HepG2 (cell line): ENCODE measurements around the gene CGB5. TPM values are rescaled to one million over a fixed set of nuclear protein-coding genes. Genes with fewer than 3 reads are reported as not detected.
A peak's percentile ranks its signal among the peaks of the same experiment; 100 is the strongest.

Experiments
- ARNT ChIP-seq: fragments of 450-650 bp; IDR thresholded peaks from 2 replicates; pipeline ENCODE4 v1.6.1; 2017
- BRCA1 ChIP-seq: sonication (generic); formaldehyde crosslinking; IDR thresholded peaks from 2 replicates; pipeline ENCODE4 v1.4.0; 2020; ENCODE audit warnings: missing genetic modification reagents
- GPN1 ChIP-seq: sonication (generic); formaldehyde crosslinking; IDR thresholded peaks from 2 replicates; pipeline ENCODE4 v1.5.1; 2020; ENCODE audit warnings: missing genetic modification reagents, borderline replicate concordance
- HOXA3 ChIP-seq: sonication (generic); formaldehyde crosslinking; IDR thresholded peaks from 2 replicates; pipeline ENCODE4 v1.5.0; 2020; ENCODE audit warnings: missing genetic modification reagents
- KLF15 ChIP-seq: sonication (generic); formaldehyde crosslinking; IDR thresholded peaks from 2 replicates; pipeline ENCODE4 v1.8.1; 2023; ENCODE audit warnings: borderline replicate concordance, mild to moderate bottlenecking, inconsistent platforms, missing genetic modification reagents, mixed read lengths
- POGZ ChIP-seq: sonication (generic); formaldehyde crosslinking; IDR thresholded peaks from 2 replicates; pipeline ENCODE4 v1.4.0; 2020; ENCODE audit warnings: mild to moderate bottlenecking, missing genetic modification reagents
- SRSF9 ChIP-seq: fragments of 200-400 bp; formaldehyde crosslinking; IDR thresholded peaks from 2 replicates; pipeline ENCODE4 v1.6.1; 2018; ENCODE audit warnings: borderline replicate concordance, mild to moderate bottlenecking, low read depth, low read length; ENCODE audit not compliant: insufficient read depth, poor library complexity, severe bottlenecking
- ZBTB1 ChIP-seq: sonication (generic); formaldehyde crosslinking; IDR thresholded peaks from 2 replicates; pipeline ENCODE4 v1.4.0; 2020; ENCODE audit warnings: missing genetic modification reagents, borderline replicate concordance
- ZFYVE20 ChIP-seq: sonication (generic); formaldehyde crosslinking; IDR thresholded peaks from 2 replicates; pipeline ENCODE4 v1.8.0; 2023; ENCODE audit warnings: low read depth, mild to moderate bottlenecking, moderate library complexity, missing genetic modification reagents, borderline replicate concordance
- ZMAT3 ChIP-seq: sonication (generic); formaldehyde crosslinking; conservative IDR thresholded peaks from 2 replicates; pipeline ENCODE4 v1.7.0; 2021; ENCODE audit warnings: missing genetic modification reagents
- polyA plus RNA-seq, 8 experiments: library from polyadenylated mRNA; depleted of rRNA in 3 of 8; stranded (reverse) in 7 of 8; unstranded in 1 of 8; fragments of >200 nt; fragmentation: Illumina TruSeq in 4 of 8; extraction: Trizol in 4 of 8; gene quantifications; 2 replicates each; pipeline versions ENCODE4 v1.2.1 to v1.2.3, GENCODE V29; 2011 to 2016; ENCODE audit warnings: low read depth in 4 of 8, missing spikeins in 1 of 8, mixed read lengths in 1 of 8; ENCODE audit not compliant: insufficient read depth in 1 of 8
- total RNA-seq, 5 experiments: library from RNA; depleted of rRNA; stranded (reverse); fragments of >200 nt; fragmentation: Illumina TruSeq; extraction: Trizol; gene quantifications; 2 replicates each; pipeline ENCODE4 v1.2.3, GENCODE V29; 2016; ENCODE audit warnings: low read depth in 1 of 5
- TF ChIP-seq, protein P1 (sequence below): IDR thresholded peaks from 2 replicates; pipeline ENCODE4 v1.6.1; 2016; ENCODE audit warnings: low read depth, missing genetic modification reagents, missing compliant biosample characterization
- TF ChIP-seq, protein P2 (sequence below): sonication (generic); formaldehyde crosslinking; IDR thresholded peaks from 2 replicates; pipeline ENCODE4 v1.4.0; 2020; ENCODE audit warnings: missing genetic modification reagents
- TF ChIP-seq, protein P3 (sequence below): sonication (generic); formaldehyde crosslinking; IDR thresholded peaks from 2 replicates; pipeline ENCODE4 v1.4.0; 2020; ENCODE audit warnings: missing genetic modification reagents, borderline replicate concordance
- TF ChIP-seq, protein P4 (sequence below): sonication (generic); formaldehyde crosslinking; IDR thresholded peaks from 2 replicates; pipeline ENCODE4 v1.5.0; 2020; ENCODE audit warnings: mild to moderate bottlenecking, low read depth, missing genetic modification reagents, borderline replicate concordance

Gene CGB5
- total and polyA plus RNA-seq, 2 of the 13 experiments (the other 11 are each of a cell fraction or from before 2014, with no cell fraction given) = not detected

DNA sequence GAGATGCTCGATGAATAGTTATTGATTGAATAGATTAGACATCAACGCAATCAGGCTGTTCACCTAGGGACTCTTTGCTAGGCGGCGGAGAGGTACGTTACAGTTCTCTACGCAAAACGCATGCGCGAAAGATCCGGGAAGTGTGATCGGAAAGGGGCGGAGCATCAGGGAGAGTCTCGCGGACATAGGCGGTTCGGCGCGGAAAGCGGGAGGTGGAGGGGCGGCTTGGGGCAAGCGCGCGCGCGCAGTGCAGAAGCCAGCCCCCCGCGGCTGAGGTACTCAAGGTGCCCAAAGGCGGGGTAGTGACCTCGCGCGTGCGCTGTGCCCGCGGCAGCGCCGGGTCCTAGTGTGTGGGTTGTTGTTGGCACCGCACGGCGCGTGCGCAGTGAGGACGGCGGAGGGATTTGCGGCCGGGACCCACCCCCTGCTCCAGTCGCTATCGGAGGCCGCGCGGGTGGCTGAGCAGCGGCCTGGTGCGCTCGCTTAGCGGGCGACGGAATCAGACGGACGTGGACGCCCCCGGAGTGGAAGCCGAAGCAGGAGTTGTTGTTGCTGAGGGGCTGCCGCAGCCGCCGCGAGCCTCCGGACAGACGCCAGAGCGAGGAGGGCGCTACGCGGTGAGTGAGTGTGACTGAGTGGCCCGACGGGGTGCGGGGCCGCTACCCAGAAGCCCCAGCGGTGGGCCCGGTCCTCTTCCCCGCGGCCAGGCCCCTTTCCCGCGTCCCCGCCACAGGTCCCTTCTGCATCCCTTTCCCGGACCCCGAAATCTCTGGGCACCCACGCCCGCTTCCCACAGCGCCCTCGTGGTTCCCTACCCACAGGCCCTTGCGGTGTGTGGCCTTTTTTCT is 41.6 kb downstream of the CGB5 start, which contains the start of gene SNRNP70 (continued):
- TF ChIP-seq, protein P1, sequence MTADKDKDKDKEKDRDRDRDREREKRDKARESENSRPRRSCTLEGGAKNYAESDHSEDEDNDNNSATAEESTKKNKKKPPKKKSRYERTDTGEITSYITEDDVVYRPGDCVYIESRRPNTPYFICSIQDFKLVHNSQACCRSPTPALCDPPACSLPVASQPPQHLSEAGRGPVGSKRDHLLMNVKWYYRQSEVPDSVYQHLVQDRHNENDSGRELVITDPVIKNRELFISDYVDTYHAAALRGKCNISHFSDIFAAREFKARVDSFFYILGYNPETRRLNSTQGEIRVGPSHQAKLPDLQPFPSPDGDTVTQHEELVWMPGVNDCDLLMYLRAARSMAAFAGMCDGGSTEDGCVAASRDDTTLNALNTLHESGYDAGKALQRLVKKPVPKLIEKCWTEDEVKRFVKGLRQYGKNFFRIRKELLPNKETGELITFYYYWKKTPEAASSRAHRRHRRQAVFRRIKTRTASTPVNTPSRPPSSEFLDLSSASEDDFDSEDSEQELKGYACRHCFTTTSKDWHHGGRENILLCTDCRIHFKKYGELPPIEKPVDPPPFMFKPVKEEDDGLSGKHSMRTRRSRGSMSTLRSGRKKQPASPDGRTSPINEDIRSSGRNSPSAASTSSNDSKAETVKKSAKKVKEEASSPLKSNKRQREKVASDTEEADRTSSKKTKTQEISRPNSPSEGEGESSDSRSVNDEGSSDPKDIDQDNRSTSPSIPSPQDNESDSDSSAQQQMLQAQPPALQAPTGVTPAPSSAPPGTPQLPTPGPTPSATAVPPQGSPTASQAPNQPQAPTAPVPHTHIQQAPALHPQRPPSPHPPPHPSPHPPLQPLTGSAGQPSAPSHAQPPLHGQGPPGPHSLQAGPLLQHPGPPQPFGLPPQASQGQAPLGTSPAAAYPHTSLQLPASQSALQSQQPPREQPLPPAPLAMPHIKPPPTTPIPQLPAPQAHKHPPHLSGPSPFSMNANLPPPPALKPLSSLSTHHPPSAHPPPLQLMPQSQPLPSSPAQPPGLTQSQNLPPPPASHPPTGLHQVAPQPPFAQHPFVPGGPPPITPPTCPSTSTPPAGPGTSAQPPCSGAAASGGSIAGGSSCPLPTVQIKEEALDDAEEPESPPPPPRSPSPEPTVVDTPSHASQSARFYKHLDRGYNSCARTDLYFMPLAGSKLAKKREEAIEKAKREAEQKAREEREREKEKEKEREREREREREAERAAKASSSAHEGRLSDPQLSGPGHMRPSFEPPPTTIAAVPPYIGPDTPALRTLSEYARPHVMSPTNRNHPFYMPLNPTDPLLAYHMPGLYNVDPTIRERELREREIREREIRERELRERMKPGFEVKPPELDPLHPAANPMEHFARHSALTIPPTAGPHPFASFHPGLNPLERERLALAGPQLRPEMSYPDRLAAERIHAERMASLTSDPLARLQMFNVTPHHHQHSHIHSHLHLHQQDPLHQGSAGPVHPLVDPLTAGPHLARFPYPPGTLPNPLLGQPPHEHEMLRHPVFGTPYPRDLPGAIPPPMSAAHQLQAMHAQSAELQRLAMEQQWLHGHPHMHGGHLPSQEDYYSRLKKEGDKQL (CRISPR knock-in tag) = 0 out of 2 replicates have a peak, but pooled peaks have one; percentile 31
- no peak for TF ChIP-seq SRSF9
- 0 out of 2 replicates have a peak, but pooled peaks have one; percentile 76 for TF ChIP-seq BRCA1 (CRISPR knock-in tag)
- TF ChIP-seq, protein P2, sequence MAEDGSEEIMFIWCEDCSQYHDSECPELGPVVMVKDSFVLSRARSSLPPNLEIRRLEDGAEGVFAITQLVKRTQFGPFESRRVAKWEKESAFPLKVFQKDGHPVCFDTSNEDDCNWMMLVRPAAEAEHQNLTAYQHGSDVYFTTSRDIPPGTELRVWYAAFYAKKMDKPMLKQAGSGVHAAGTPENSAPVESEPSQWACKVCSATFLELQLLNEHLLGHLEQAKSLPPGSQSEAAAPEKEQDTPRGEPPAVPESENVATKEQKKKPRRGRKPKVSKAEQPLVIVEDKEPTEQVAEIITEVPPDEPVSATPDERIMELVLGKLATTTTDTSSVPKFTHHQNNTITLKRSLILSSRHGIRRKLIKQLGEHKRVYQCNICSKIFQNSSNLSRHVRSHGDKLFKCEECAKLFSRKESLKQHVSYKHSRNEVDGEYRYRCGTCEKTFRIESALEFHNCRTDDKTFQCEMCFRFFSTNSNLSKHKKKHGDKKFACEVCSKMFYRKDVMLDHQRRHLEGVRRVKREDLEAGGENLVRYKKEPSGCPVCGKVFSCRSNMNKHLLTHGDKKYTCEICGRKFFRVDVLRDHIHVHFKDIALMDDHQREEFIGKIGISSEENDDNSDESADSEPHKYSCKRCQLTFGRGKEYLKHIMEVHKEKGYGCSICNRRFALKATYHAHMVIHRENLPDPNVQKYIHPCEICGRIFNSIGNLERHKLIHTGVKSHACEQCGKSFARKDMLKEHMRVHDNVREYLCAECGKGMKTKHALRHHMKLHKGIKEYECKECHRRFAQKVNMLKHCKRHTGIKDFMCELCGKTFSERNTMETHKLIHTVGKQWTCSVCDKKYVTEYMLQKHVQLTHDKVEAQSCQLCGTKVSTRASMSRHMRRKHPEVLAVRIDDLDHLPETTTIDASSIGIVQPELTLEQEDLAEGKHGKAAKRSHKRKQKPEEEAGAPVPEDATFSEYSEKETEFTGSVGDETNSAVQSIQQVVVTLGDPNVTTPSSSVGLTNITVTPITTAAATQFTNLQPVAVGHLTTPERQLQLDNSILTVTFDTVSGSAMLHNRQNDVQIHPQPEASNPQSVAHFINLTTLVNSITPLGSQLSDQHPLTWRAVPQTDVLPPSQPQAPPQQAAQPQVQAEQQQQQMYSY (CRISPR knock-in tag) = peak; percentile 60; the same call in 1 of the 2 replicates
- TF ChIP-seq, protein P3, sequence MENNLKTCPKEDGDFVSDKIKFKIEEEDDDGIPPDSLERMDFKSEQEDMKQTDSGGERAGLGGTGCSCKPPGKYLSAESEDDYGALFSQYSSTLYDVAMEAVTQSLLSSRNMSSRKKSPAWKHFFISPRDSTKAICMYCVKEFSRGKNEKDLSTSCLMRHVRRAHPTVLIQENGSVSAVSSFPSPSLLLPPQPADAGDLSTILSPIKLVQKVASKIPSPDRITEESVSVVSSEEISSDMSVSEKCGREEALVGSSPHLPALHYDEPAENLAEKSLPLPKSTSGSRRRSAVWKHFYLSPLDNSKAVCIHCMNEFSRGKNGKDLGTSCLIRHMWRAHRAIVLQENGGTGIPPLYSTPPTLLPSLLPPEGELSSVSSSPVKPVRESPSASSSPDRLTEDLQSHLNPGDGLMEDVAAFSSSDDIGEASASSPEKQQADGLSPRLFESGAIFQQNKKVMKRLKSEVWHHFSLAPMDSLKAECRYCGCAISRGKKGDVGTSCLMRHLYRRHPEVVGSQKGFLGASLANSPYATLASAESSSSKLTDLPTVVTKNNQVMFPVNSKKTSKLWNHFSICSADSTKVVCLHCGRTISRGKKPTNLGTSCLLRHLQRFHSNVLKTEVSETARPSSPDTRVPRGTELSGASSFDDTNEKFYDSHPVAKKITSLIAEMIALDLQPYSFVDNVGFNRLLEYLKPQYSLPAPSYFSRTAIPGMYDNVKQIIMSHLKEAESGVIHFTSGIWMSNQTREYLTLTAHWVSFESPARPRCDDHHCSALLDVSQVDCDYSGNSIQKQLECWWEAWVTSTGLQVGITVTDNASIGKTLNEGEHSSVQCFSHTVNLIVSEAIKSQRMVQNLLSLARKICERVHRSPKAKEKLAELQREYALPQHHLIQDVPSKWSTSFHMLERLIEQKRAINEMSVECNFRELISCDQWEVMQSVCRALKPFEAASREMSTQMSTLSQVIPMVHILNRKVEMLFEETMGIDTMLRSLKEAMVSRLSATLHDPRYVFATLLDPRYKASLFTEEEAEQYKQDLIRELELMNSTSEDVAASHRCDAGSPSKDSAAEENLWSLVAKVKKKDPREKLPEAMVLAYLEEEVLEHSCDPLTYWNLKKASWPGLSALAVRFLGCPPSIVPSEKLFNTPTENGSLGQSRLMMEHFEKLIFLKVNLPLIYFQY (CRISPR knock-in tag) = peak; percentile 31; the same call in 1 of the 2 replicates
- TF ChIP-seq POGZ = no peak; the same call in 1 of the 2 replicates
- TF ChIP-seq ARNT = no peak
- TF ChIP-seq GPN1 (CRISPR knock-in tag) = 0 out of 2 replicates have a peak, but pooled peaks have one; percentile 33
- no peak for TF ChIP-seq ZBTB1
- no peak for TF ChIP-seq KLF15
- TF ChIP-seq HOXA3 (CRISPR knock-in tag) = peak; percentile 87
- TF ChIP-seq ZFYVE20 = 0 out of 2 replicates have a peak, but pooled peaks have one; percentile 66
- TF ChIP-seq, protein P4, sequence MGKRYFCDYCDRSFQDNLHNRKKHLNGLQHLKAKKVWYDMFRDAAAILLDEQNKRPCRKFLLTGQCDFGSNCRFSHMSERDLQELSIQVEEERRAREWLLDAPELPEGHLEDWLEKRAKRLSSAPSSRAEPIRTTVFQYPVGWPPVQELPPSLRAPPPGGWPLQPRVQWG (CRISPR knock-in tag) = no peak
- TF ChIP-seq ZMAT3 (CRISPR knock-in tag) = 0 out of 2 replicates have a peak, but pooled peaks have one; percentile 8
